GM18508 (cell line): ENCODE measurements around the gene HINT1.
"Not testable (repeated sequence)": the region's sequence is repeated elsewhere in the genome, so short reads cannot be mapped to it uniquely, and the experiment has no call there.

ENCODE experiments used
- ATAC-seq: cut with Tn5 transposase; IDR thresholded peaks from one replicate; pipeline ENCODE4 v1.9.1; 2021; ENCODE audit warnings: moderate number of reproducible peaks; ENCODE audit not compliant: insufficient read depth, unreplicated experiment

HINT1 gene

DNA sequence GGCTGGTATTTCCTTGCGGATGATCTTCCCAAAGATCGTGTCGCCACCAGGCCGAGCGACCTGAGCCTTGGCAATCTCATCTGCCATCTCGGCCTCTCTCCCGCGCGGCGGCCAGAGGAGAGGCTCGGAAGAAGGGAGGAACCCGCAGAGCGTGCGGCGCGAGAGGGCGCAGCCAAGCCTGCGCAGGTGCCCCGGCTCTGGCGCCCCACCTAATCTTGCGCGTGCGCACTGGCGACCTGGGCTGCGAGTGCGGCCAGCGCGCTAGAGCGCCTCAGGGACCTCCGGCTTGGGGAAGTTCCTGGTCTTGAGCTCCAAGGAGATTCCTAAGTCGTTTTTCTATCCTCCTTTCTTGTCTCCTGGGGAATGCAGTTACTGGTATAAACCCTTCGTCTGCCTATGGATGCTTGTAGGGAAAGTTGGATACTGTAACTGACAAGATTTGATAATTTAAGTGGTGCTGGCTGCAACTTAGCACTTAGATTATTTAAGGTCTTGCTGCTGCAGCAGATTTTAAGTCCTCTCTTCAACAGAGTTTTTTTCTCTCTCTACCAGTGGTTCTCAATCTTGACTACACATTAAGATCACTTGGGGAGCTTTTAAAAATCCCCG lies at the start of gene HINT1:
HINT1 (minus strand) TSS at position 138 of the 609 bp plus-strand sequence; CDS start at position 87, 51 bp downstream.
- ATAC-seq = peak; percentile 72

DNA sequence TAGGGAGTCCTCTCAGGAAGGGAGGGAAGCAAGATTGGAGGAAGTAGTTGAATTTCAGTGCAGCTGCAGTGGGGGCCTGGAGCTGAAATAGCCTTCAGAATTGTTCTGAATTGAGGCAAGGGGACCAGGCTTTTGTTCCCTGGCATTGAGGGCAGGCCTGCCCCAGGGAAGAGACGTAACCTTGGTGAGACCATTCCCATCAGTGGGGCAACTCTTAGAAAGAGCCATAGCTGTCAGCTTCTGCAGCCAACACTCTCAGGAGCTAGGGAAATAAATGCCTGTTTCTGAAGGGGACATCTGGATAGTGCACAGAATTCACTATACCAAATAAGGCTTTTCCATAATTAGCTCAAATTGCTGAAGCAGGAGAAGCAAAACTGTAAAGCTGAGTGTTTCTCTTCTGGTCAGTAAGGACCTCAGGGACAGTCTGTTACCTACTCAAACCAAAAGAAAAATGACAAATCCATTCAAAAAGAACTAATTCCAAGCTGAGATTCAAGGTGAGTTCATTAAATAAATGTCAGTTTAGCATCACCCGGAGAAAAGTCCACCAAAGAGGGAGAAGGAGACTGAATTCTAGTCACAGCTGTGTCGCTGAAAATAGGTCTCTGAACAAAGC lies 49.7 kb upstream of the HINT1 start:
- no peak for ATAC-seq

DNA sequence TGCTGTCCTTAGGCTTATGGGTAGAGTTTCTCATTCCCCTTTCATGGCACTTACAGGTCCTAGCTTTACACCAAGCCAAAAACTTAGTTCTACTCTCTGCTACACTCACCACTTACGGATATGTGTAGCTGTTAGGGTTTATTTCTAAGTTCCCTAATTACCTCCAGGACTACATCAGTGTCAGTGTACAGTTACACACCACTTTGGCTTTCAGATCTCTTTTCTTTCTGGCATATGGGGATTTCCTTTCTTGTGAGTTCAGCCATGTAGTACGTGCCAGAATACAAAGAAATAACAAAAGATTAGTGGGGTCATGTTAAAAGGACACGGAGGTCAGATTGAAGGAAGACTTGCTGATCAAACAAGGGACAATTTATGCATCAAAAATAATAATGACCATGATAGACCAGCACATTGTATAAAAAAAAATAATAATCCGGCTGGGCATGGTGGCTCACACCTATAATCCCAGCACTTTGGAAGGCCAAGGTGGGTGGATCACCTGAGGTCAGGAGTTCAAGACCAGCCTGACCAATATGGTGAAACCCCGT lies 47.5 kb upstream of the HINT1 start:
- ATAC-seq = peak; percentile 39

DNA sequence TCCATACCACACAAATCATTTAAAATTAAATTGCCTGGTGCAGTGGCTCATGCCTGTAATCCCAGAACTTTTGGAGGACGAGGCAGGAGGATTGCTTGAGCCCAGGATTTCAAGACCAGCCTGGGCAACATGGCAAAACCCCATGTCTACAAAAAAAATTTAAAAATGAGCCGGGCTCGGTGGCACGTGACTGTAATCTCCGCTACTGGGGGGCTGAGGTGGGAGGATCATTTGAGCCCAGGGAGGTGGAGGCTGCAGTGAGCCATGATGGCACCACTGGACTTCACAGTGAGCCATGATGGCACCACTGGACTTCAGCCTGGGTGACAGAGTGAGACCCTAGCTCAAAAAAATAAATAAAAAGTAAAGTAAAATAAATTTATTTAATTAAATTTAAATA lies 46.6 kb upstream of the HINT1 start:
- ATAC-seq = no peak

DNA sequence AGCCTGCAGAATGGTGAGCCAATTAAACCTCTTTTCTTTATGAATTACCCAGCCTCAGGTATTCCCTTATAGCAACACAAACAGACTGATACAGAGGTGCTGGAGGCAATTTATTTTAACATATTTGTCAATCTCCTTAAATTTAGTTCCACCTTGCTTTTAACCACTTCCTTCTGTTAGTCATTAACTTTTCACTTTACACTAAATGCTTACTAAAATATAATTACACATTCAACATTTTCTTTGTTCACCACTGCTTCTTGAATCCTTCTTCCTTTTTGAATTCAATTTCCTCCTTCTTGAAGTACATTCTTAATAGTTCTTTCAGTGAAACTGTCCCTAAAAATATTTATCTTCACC lies 45.1 kb upstream of the HINT1 start:
- no peak for ATAC-seq

DNA sequence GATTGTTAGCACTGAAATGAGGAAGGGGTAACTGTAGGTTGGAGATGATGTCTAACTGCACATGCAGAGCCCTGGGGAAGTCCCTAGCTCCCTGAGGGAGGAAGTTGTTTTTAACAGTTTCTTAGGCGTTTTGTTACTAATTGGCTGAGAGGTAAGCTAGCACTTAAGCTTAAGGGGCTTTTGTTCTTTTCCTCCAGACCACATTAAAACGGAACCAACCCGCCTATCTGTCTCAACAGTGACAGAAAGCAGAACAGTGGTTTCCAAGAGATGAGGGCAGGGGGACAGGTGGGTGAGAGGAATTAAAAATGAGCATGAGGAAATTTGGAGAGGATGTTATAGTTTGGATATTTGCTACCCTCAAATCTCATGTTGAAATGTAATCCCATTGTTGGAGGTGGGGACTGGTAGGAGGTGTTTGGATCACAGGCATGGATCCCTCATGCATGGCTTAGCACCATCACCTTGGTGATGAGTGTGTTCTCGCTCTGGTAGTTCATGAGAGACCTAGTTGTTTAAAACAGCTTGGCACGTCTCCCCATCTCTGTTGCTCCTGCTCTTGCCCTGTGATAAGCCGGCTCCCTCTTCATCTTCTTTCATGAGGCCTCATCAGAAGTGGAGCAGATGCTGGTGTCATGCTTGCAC lies 44.6 kb upstream of the HINT1 start:
- peak; percentile 78 for ATAC-seq

DNA sequence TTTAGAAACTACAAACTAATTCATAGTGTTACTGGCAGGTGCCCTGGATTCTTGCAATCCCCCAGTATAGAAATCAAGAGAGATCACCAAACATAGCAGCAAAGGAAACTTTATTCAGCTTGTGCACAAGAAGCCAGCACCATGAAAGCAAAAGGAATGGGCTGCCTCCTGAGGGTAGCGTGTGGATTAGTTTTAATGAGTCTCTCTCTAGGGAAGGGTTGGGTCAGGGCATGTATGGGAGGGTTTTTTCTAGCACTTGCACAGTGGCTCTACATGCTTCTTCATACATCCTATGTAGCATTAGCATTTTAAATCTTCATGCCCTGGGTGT lies 44.1 kb upstream of the HINT1 start:
- no peak for ATAC-seq

DNA sequence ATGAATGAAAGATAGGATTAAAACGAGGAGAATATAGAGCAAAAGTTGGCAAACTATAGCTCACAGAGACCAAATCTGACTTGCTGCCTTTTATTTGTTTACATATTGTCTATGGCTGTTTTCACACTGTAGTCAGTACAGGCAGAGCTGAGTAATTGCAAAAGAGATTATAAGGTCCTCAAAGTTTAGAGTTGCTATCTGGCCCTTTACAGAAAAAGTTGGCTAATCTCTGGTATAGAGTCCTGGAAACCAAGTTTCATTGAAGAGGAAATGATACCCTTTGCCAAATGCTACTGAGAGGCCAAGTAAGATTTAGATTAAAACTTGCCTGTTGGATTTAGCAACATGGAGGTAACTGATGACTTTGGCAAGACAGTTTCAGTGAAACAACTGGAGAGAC lies 41.7 kb upstream of the HINT1 start:
- ATAC-seq = no peak

DNA sequence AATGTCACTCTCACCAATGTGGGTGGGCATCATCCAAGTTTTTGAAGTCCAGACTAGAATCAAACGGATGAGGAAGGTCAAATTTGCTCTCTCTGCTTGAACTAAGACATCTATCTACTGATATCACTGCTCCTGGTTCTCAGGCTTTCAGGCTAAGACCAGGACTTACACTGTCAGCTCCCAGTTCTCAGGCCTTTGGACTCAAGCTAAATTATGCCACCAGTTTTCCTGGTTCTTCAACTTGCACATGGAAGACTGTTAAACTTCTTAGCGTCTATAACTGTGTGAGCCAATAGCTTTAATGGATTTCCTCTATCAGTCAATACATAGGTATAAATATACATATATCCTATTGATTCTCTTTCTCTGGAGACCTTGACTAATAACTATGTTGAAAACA lies 41.0 kb upstream of the HINT1 start:
- no peak for ATAC-seq

DNA sequence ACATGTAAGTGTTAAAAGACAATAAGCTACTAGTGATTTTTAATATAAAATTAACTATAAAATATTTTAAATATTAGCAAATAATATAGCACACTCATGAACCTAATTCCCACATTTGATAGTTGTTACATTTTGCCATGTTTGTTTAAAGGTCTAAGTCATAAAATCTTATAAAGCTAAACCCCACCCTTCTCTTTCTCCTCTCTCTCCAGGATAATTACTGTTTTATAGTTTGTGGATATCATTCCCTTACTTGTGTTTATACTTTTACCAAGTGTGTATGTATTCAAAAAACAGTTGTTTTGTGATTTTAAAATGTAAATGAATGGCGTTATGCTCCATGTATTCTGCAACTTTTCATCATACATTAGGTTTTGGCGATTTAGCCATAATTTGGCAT lies 39.9 kb upstream of the HINT1 start:
- no peak for ATAC-seq

DNA sequence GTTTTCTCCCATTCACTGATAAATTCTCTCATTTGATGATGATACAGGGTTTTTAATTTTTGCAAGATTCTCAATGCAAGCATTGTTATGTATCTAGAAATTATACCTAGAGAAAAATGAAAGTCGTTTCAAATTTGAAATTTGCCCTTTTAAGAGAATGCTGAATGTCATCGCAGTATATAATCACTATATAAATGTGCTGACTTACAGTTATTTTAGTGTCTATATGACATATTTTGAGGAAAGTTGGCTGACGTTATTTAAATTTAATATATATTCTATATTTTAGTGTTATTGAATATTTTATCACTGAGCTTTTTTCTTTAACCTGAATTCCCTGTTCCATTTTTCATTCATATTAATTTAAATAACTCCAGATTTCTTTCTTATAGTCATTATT lies 35.5 kb upstream of the HINT1 start:
- ATAC-seq = no peak

DNA sequence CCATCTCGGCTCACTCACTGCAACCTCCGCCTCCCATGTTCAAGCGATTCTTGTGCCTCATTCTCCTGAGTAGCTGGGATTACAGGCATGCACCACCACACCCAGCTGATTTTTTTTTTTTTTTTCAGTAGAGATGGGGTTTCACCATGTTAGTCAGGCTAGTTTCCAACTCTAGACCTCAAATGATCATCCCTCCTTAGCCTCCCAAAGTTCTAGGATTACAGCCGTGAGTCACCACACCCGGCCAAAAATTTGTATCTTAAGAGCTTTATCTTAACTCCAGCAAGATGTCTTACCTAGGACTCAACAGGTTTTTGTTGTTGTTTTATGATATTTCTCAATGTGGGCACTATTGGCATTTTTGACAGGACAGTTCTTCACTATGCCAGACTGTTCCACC lies 33.6 kb upstream of the HINT1 start:
- ATAC-seq = no peak

DNA sequence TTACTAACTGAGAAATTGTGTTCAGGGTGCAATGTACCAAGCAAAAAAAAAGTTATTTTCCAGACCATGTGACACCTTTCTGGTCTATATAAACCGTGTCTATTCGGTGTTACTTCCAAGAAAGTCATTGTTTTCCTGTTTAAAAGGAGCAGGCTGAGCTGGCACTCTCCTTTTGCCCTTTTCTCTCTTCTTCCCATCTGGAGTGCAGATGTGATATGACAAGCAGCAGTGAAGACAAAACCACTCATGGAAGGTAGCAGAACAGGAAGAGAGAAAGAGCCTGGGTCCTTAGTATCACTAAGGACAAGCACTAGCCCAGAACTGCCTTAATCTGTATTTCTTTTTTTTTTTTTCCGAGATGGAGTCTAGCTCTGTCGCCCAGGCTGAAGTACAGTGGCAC lies 31.3 kb upstream of the HINT1 start:
- no peak for ATAC-seq

DNA sequence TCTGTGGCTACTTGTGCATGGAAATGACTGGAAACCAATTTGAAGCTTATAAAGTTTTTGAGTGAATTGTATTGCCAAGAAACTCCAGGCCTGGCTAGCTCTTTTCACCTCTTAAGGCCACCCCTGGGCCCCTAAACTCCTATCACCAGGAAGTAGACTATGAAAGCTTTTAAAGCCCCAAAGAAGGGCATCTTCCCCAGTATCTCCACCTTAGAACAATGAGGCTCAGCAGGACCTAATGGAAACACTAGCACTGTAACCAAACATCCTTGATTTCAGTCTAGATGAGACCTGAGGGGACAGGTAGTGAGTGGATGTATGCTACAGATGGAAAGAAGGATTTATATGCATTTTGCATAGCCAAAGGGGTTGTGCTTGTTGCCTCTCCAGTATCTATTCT lies 30.6 kb upstream of the HINT1 start:
- no peak for ATAC-seq

DNA sequence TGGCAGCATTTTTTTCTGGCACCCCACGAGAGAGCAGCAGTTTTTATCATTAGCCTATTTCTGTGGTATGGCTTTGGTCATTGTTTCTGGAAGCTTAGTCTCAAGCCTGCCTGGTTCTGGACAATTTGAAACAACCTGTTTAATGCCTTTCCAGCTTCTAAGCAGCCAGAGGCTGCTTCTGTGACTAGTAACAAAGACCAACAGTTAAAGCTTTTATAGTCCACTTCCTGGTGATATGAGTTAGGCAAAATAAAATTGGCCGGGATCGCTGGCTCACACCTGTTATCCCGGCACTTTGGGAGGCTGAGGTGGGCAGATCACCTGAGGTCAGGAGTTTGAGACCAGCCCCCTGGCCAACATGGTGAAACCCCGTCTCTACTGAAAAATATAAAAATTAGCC lies 29.7 kb upstream of the HINT1 start:
- ATAC-seq = no peak

DNA sequence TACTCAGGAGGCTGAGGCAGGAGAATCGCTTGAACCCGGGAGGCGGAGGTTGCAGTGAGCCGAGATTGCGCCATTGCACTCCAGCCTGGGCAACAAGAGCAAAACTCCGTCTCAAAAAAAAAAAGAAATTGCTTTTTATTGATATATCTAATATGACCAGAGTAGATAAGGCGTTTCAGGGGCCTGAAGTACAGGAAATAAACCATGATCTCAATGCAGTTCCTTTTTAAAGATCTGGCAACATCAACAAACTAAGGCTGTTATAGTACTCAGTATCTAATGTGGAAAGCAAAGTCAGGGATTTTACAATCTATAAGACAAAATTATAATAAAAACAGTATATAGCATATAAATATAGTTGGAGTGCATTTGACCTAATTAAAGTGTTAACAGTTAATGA lies 28.8 kb upstream of the HINT1 start:
- ATAC-seq = not testable (repeated sequence)

DNA sequence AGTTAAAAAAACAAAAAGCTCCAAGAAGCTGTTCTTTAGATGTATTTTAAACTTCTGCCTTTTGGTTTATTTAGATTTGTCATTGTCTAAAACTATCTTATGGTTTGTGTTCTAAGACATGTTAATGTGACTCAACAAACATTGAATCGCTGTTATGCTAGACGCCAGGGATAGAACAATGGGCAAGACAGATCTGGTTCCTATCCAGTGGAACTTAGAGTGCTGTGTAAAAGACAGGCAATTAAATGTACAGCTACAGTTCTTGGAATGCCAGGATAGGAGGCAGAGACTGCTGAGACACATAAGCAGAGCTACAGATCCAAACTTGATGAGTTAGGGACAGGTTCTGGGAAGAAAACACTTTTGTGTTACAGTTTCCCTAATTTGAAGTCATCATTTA lies 28.1 kb upstream of the HINT1 start:
- ATAC-seq = no peak

DNA sequence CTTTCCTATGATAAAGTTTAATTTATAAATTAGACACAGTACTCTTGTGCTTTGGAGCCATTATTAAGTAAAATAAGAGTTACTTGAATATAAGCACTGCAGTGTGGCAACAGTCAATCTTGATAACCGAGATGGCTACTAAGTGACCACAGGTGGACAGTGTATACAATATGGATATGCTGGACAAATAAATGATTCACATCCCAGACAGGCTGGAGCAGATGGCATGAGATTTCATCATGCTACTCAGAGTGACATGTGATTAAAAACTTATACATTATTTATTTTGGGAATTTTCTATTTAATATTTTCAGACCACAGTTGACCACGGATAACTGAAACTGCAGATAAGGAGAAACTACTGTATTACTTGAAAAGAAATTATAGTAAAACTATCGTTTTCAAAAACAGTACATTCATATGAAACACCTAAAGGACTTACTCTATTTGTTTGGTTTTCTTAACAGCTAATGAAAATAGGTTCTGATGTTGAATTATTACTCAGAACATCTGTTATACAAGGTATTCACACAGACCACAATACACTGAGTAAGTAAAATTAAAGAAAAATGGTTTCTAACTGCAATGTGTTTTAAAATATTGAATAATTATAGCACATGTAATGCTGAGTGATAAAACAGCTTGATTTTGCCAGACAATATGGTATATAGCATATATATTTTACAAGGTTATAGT lies 21.7 kb upstream of the HINT1 start:
- no peak for ATAC-seq

DNA sequence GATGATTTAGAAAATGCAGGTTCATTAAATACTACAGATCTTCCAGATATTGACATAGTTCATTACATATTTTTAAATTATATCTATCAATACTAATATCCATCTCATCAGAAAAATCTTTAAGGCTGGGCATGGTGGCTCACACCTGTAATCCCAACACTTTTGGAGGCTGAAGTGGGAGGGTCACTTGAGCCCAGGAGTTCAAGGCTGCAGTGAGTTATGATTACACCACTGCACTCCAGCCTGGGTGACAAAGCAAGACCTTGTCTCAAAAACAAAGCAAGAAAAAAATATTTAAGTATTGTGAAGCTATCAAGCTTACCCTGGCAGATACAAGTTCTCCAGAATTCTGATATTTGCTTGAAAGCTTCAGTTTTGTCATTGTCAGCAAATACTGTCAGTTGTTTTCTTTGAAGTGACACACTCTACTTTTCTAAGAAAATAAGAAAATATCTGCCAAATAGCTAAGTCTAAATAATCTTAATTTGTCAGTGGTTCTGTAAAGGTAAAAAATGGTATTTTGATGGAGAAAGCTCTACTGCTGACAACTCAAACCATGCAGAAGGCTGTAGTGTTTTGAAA lies 20.6 kb upstream of the HINT1 start:
- ATAC-seq = no peak

DNA sequence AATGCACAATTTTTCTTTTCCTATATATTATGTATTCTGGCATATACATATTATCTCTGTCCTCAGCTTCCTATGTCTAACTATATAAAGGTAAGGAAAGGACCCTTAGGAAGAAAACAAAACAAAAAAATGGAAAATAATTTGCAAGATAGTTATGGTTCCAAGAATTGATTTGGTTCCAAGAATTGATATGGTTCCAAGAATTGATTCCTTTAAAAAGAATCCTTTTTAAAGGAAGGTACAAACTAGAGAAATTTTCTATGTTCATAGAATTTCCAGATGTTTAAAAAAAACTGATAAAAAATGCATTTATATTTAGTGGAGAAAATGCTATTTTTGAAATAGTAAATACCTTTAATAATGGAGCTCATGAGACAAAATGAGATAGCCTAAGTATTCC lies 17.8 kb upstream of the HINT1 start:
- ATAC-seq = no peak

DNA sequence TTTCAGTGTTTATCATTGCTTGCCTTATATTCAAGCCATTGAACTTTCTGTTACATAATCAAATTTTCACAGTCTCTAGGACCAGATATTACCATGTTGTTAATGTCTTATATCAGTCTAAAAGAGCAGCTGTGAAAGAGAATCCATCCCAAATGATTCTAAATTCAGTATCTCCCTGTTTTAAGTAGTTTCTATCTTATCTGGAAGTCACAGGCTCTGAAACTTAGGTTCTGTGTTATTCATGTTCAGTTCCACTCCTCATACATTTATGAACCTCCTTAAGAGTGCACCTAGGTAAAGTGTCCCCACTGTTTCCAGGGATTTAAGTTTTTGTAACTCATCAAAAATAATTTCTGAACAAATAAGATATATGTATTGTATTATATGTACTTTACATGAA lies 15.4 kb upstream of the HINT1 start:
- no peak for ATAC-seq
